ENCODE data around the gene FAM240A. TPM values are rescaled to one million over a fixed set of nuclear protein-coding genes. Genes with fewer than 3 reads are reported as not detected.

FAM240A gene
- total RNA-seq, 1 donor from 2014 or later, result not detected

DNA sequence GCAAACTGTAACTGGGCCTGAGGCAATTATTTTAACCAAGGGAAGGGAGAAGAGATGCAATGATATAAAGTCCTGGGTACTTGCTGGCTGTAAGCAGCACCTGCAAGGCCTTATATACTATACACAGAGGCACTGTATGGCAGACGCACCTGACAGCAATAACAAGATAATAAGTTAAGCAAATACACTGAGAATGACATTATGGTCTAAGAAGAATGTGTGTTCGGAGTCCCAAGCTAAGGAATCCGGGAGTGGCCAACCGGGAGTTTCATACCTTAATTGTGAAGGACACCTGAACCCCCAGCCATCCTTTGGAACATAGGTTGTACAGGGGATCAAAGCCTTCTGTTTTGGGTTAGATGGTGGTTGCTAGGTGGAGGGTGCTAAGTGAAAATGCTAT lies 13.7 kb downstream of the FAM240A start:
- H3K4me3 Mint-ChIP-seq, result no peak overlapping the region
- H3K27me3 Mint-ChIP-seq, result peaks cover 15% of the 10 kb centered on the region
- intact Hi-C loops (cut with micrococcal nuclease), result no loop called here

GRCh38 chr3:46627078-46627477 lies 14.8 kb downstream of the FAM240A start:
- Mint-ChIP-seq H3K4me3 (no peak overlapping the region), H3K27ac (no peak overlapping the region), H3K9me3 (no peaks in the 10 kb centered on the region), H3K4me1 (peaks cover 12% of the 10 kb centered on the region), H3K36me3 (ENCODE audit: low read depth) (no peaks in the 10 kb centered on the region), H3K27me3 (peaks cover 11% of the 10 kb centered on the region)
- intact Hi-C loops (cut with micrococcal nuclease), result no loop called here
- DNase-seq, result no peak

More for the DNA sequence above, 13.7 kb downstream of the FAM240A start:
- no peak for DNase-seq
- H3K36me3 Mint-ChIP-seq (ENCODE audit: low read depth), result no peaks in the 10 kb centered on the region
- no peaks in the 10 kb centered on the region for H3K9me3 Mint-ChIP-seq
- peaks cover 12% of the 10 kb centered on the region for H3K4me1 Mint-ChIP-seq
- H3K27ac Mint-ChIP-seq, result no peak overlapping the region

DNA sequence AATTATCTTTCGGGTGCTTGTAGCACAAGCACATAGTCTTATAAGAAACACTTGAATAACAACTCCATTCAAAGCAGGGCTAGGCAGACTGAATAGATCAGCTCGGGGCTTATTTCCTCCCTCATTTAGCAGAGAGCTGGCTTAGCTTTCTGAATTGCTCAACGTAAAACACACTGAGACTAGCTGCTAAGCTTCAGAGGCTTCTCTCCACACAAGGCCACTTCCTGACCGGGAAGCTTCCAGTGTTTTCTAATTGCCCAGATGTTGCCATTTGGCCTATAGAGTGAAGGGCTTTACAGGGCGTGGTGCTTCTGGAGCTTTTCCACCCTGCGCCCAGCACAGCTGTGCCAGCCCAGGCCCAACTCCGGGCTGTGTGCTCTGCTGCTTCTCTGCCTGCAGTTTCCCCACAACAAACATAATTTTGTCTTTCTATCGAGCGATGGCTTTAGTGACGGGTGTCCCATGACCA lies 16.6 kb downstream of the FAM240A start:
- Mint-ChIP-seq H3K4me3 (peak overlapping the region; percentile 66), H3K27me3 (peaks cover 5% of the 10 kb centered on the region), H3K27ac (peak overlapping the region; percentile 46), H3K36me3 (ENCODE audit: low read depth) (no peaks in the 10 kb centered on the region), H3K9me3 (no peaks in the 10 kb centered on the region), H3K4me1 (peaks cover 12% of the 10 kb centered on the region)
- intact Hi-C loops (cut with micrococcal nuclease), result no loop called here
- no peak for DNase-seq

GRCh38 chr3:46629551-46630517 lies 17.5 kb downstream of the FAM240A start:
- intact Hi-C loops (cut with micrococcal nuclease), result loop anchor here (1.0 kb wide), 1 partner anchor 142 kb away; no protein-coding TSS in a partner anchor
- H3K4me3 Mint-ChIP-seq, result peak overlapping the region; percentile 66
- H3K9me3 Mint-ChIP-seq, result no peaks in the 10 kb centered on the region
- peak; percentile 93 for DNase-seq
- H3K36me3 Mint-ChIP-seq (ENCODE audit: low read depth), result no peaks in the 10 kb centered on the region
- H3K27me3 Mint-ChIP-seq, result peaks cover 4% of the 10 kb centered on the region
- peak overlapping the region; percentile 46 for H3K27ac Mint-ChIP-seq
- H3K4me1 Mint-ChIP-seq, result peaks cover 16% of the 10 kb centered on the region

GRCh38 chr3:46632792-46633191 lies 20.5 kb downstream of the FAM240A start:
- no peaks in the 10 kb centered on the region for H3K9me3 Mint-ChIP-seq
- H3K27ac Mint-ChIP-seq, result no peak overlapping the region
- H3K27me3 Mint-ChIP-seq, result peaks cover 4% of the 10 kb centered on the region
- H3K4me1 Mint-ChIP-seq, result peaks cover 17% of the 10 kb centered on the region
- intact Hi-C loops (cut with micrococcal nuclease), result no loop called here
- no peak for DNase-seq
- H3K36me3 Mint-ChIP-seq (ENCODE audit: low read depth), result no peaks in the 10 kb centered on the region
- no peak overlapping the region for H3K4me3 Mint-ChIP-seq

DNA sequence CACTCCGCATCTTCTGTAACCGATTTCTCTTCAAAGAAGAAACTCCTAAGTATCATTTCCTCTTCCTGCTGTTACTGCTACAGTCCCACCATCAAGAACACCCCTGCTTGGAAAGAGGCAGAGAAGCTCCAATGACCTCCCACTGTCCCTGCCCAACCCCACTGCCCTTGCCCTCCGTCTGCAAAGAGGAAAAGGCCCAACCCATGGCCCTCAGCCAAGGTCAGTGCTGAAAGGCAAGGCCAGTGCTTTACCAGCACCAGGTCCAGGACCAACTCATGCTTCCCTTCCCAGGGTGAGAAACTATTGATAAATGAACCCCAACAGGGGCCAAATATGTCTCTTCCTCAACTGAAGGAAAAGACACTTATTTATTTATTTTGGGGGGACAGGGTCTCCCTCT lies 22.5 kb downstream of the FAM240A start:
- Mint-ChIP-seq H3K27ac (no peak overlapping the region), H3K4me1 (peaks cover 9% of the 10 kb centered on the region), H3K27me3 (peaks cover 6% of the 10 kb centered on the region), H3K4me3 (no peak overlapping the region), H3K36me3 (ENCODE audit: low read depth) (no peaks in the 10 kb centered on the region), H3K9me3 (peaks cover 4% of the 10 kb centered on the region)
- intact Hi-C loops (cut with micrococcal nuclease), result no loop called here
- no peak for DNase-seq

- Mint-ChIP-seq H3K4me3 (no peak overlapping the region), H3K4me1 (peaks cover 5% of the 10 kb centered on the region)
Observed at GRCh38 chr3:46639221-46639620, 26.9 kb downstream of the FAM240A start.

DNA sequence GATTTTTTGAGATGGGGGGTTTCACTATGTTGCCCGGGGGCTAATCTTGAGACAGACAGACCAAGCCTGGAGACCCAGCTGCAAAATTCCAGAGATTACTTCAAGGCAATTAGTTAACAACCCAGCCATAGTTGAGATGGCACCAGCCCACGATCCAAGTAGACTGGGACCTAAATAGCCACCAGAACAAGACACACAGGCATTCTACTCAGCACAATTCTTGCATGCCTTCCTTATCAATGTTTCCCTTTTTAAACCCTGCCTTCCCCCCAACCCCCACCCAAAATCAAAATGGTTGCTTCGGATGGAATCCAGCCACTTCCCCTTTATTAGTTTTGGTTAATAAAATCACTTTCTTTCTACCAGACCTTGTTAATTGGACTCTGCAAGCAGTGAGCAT lies 28.6 kb downstream of the FAM240A start:
- H3K27me3 Mint-ChIP-seq, result peaks cover 31% of the 10 kb centered on the region
- intact Hi-C loops (cut with micrococcal nuclease), result no loop called here
- no peaks in the 10 kb centered on the region for H3K36me3 Mint-ChIP-seq (ENCODE audit: low read depth)
- no peak overlapping the region for H3K4me3 Mint-ChIP-seq
- H3K4me1 Mint-ChIP-seq, result no peaks in the 10 kb centered on the region
- no peak for DNase-seq
- peaks cover 4% of the 10 kb centered on the region for H3K9me3 Mint-ChIP-seq
- H3K27ac Mint-ChIP-seq, result no peak overlapping the region

More at GRCh38 chr3:46639221-46639620, 26.9 kb downstream of the FAM240A start:
- peaks cover 4% of the 10 kb centered on the region for H3K9me3 Mint-ChIP-seq
- H3K27me3 Mint-ChIP-seq, result peaks cover 30% of the 10 kb centered on the region
- DNase-seq, result no peak
- intact Hi-C loops (cut with micrococcal nuclease), result no loop called here
- H3K36me3 Mint-ChIP-seq (ENCODE audit: low read depth), result no peaks in the 10 kb centered on the region
- H3K27ac Mint-ChIP-seq, result no peak overlapping the region

DNA sequence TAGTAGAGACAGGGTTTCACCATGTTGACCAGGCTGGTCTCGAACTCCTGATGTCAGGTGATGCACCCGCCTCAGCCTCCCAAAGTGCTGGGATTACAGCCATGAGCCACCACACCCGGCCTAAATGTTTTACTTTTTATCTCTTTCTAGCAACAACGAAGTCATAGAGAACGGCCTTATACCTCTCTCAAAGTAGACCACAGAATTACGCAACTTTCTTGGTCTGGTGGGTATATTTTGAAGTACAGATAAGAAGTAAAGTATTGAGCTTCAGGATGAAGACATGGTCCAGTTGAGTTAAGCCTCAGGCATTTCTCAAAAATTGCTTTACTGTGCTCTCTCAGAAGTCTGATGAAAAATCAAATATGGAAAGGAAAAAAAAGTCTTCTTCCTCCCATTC lies 30.6 kb downstream of the FAM240A start:
- Mint-ChIP-seq H3K4me3 (no peak overlapping the region), H3K27me3 (peaks cover 36% of the 10 kb centered on the region), H3K36me3 (ENCODE audit: low read depth) (no peaks in the 10 kb centered on the region), H3K27ac (no peak overlapping the region), H3K9me3 (peaks cover 4% of the 10 kb centered on the region), H3K4me1 (no peaks in the 10 kb centered on the region)
- DNase-seq, result no peak
- intact Hi-C loops (cut with micrococcal nuclease), result no loop called here

- Mint-ChIP-seq H3K4me3 (no peak overlapping the region), H3K9me3 (peaks cover 4% of the 10 kb centered on the region), H3K27ac (no peak overlapping the region), H3K4me1 (no peaks in the 10 kb centered on the region), H3K36me3 (ENCODE audit: low read depth) (no peaks in the 10 kb centered on the region), H3K27me3 (peaks cover 36% of the 10 kb centered on the region)
- no peak for DNase-seq
- intact Hi-C loops (cut with micrococcal nuclease), result no loop called here
Observed at GRCh38 chr3:46643701-46644100, 31.4 kb downstream of the FAM240A start.

DNA sequence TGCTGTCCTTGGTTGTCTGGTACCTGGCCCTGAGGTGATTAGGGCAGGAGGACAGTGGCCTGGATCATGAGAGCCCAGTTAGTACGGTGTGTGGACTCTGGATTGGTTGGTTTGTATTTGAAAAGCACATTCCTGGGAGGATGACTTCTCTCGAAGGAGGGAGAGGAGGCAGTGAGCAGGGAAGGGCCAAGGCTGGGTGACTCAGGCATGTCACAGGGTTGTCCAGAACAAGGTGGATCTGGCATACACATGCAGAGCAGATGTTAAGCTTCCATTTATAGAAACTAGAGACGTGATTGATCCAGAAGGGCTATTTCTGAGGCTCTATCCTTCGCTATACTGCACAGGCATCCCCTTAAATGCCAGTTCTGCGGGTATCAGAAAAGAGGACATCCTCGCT lies 34.4 kb downstream of the FAM240A start:
- Mint-ChIP-seq H3K27ac (no peak overlapping the region), H3K4me1 (no peaks in the 10 kb centered on the region), H3K9me3 (peaks cover 7% of the 10 kb centered on the region), H3K27me3 (peaks cover 31% of the 10 kb centered on the region), H3K4me3 (no peak overlapping the region), H3K36me3 (ENCODE audit: low read depth) (no peaks in the 10 kb centered on the region)
- DNase-seq, result no peak
- intact Hi-C loops (cut with micrococcal nuclease), result no loop called here

DNA sequence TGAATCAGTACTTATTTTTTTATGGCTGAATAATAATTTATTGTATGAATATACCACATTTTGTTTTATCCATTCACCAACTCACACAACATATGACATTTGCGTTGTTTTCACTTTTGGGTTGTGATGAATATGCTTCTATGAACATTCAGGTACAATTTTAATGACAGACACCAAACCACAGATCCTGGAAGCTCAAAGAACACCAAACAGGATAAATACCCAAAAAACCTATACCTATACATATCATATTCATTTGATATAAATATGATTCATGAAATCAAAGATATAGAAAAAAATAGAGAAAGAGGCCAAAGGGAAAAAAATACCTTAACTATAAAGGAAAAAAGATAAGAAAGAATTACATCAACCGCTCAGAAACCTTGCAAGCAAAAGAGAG lies 35.8 kb downstream of the FAM240A start:
- Mint-ChIP-seq H3K36me3 (ENCODE audit: low read depth) (no peaks in the 10 kb centered on the region), H3K9me3 (peaks cover 16% of the 10 kb centered on the region), H3K27me3 (peaks cover 31% of the 10 kb centered on the region), H3K4me3 (no peak overlapping the region), H3K27ac (no peak overlapping the region), H3K4me1 (no peaks in the 10 kb centered on the region)
- intact Hi-C loops (cut with micrococcal nuclease), result no loop called here
- no peak for DNase-seq

DNA sequence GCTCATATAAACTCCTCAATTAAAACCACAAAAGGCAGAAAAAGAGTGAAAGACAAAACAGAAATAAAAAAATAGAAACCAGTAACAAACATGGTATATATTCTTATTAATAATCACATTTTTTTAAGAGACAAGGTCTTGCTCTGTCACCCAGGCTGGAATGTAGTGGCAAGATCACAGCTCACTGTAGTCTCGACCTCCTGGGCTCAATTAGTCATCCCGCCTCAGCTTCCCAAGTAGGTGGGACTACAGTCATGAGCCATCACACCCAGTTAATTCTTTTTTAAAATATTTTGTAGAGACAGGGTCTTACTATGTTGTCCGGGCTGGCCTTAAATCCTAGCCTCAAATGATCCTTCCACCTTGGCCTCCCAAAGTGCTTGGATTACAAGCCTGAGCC lies 37.1 kb downstream of the FAM240A start:
- Mint-ChIP-seq H3K27me3 (peaks cover 23% of the 10 kb centered on the region), H3K27ac (no peak overlapping the region), H3K9me3 (peaks cover 16% of the 10 kb centered on the region), H3K4me1 (no peaks in the 10 kb centered on the region), H3K4me3 (no peak overlapping the region), H3K36me3 (ENCODE audit: low read depth) (no peaks in the 10 kb centered on the region)
- intact Hi-C loops (cut with micrococcal nuclease), result no loop called here
- DNase-seq, result no peak

- Mint-ChIP-seq H3K9me3 (peaks cover 16% of the 10 kb centered on the region), H3K4me3 (no peak overlapping the region)
Observed at GRCh38 chr3:46651084-46651483, 38.8 kb downstream of the FAM240A start.

More at GRCh38 chr3:46651084-46651483, 38.8 kb downstream of the FAM240A start:
- DNase-seq, result no peak
- Mint-ChIP-seq H3K27ac (no peak overlapping the region), H3K4me1 (no peaks in the 10 kb centered on the region), H3K36me3 (ENCODE audit: low read depth) (no peaks in the 10 kb centered on the region), H3K27me3 (peaks cover 22% of the 10 kb centered on the region)
- intact Hi-C loops (cut with micrococcal nuclease), result no loop called here
